ENCODE results near the gene ATXN10. TPM values are rescaled to one million over a fixed set of nuclear protein-coding genes. Genes with fewer than 3 reads are reported as not detected.

Gene ATXN10
- total and polyA plus RNA-seq, 2 of the 13 experiments (the other 11 are each of a cell fraction or from before 2014, with no cell fraction given): 60.1 to 194 TPM

DNA sequence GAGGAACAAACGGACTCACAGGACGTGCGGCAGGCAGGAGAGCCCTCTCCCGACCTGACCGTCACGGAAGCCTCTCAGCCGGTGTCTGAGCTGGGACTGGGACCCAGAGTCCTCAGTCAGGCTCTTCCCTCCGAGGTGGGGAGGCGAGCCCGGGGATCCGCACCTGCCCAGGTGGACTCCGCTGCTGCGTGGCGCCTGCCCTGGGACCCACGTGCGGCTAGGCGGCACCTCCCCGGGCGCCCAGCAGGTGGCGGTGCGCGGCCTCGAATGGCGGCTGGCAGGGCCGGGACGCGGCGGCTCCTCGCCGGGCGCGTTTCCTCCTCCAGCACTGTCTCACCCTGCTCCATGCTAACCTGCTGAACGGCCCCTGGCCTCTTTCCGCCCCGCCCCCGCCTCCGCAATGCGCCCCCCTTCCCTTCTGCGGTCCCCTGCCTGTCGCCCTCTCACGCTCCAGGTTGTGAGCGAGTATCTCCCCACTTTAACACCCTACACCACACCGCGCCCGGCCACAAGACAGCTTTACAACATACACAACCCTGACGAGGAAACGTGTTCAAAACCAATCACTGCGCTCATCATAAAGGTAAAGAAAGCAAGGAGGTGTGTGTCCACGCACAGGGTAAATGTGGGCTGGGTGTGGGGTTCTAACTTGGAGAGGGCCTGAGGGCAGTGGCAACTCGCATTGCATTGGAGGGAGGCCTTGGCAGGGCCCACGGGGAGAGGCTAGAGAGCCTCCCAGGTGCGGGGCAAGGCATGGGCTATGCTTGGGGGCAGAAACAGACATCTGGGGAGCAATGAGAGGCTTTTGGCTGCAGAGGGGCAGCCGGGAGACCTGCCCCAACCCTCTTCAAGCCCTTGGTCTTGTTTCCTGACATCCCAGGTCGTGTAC lies 25.9 kb upstream of the ATXN10 start (continued):
- TF ChIP-seq ZNF235 (CRISPR knock-in tag; IDR thresholded peaks at IDR 0.05; ENCODE audit: borderline replicate concordance) (peak; percentile 25; the same call in 1 of the 2 replicates), ZNF572 (CRISPR knock-in tag; IDR thresholded peaks at IDR 0.05) (0 out of 2 replicates have a peak, but pooled peaks have one; percentile 9), MAX (IDR thresholded peaks at IDR 0.05) (peak; percentile 91), HOXA3 (CRISPR knock-in tag; IDR thresholded peaks at IDR 0.05) (peak; percentile 72), SAP130 (CRISPR knock-in tag; IDR thresholded peaks at IDR 0.05; ENCODE audit: low read depth) (peak; percentile 68), ZEB1 (IDR thresholded peaks at IDR 0.05; ENCODE audit: insufficient replicate concordance, low read depth) (peak; percentile 75), STAG1 (CRISPR knock-in tag; IDR thresholded peaks at IDR 0.05) (peak; percentile 94), CAMTA2 (CRISPR knock-in tag; IDR thresholded peaks at IDR 0.05; ENCODE audit: borderline replicate concordance) (0 out of 2 replicates have a peak, but pooled peaks have one; percentile 39), CTCF (CRISPR knock-in tag; IDR thresholded peaks at IDR 0.05) (peak; percentile 90)
- TF ChIP-seq, protein P1, sequence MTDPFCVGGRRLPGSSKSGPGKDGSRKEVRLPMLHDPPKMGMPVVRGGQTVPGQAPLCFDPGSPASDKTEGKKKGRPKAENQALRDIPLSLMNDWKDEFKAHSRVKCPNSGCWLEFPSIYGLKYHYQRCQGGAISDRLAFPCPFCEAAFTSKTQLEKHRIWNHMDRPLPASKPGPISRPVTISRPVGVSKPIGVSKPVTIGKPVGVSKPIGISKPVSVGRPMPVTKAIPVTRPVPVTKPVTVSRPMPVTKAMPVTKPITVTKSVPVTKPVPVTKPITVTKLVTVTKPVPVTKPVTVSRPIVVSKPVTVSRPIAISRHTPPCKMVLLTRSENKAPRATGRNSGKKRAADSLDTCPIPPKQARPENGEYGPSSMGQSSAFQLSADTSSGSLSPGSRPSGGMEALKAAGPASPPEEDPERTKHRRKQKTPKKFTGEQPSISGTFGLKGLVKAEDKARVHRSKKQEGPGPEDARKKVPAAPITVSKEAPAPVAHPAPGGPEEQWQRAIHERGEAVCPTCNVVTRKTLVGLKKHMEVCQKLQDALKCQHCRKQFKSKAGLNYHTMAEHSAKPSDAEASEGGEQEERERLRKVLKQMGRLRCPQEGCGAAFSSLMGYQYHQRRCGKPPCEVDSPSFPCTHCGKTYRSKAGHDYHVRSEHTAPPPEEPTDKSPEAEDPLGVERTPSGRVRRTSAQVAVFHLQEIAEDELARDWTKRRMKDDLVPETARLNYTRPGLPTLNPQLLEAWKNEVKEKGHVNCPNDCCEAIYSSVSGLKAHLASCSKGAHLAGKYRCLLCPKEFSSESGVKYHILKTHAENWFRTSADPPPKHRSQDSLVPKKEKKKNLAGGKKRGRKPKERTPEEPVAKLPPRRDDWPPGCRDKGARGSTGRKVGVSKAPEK (CRISPR knock-in tag; IDR thresholded peaks at IDR 0.05; ENCODE audit: borderline replicate concordance): peak; percentile 33; the same call in 1 of the 2 replicates
- TF ChIP-seq, protein P2, sequence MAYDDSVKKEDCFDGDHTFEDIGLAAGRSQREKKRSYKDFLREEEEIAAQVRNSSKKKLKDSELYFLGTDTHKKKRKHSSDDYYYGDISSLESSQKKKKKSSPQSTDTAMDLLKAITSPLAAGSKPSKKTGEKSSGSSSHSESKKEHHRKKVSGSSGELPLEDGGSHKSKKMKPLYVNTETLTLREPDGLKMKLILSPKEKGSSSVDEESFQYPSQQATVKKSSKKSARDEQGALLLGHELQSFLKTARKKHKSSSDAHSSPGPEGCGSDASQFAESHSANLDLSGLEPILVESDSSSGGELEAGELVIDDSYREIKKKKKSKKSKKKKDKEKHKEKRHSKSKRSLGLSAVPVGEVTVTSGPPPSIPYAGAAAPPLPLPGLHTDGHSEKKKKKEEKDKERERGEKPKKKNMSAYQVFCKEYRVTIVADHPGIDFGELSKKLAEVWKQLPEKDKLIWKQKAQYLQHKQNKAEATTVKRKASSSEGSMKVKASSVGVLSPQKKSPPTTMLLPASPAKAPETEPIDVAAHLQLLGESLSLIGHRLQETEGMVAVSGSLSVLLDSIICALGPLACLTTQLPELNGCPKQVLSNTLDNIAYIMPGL (CRISPR knock-in tag; IDR thresholded peaks at IDR 0.05; ENCODE audit: borderline replicate concordance in 1 of 2, low read depth in 1 of 2): peak in 1 of 2 experiments; percentile 77; a peak in 3 of 4 replicates
- TF ChIP-seq, protein P3, sequence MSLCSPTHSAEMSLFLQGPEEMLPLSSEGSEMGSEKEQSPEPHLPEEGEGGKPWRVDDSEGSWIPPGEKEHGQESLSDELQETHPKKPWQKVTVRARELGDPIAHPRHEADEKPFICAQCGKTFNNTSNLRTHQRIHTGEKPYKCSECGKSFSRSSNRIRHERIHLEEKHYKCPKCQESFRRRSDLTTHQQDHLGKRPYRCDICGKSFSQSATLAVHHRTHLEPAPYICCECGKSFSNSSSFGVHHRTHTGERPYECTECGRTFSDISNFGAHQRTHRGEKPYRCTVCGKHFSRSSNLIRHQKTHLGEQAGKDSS (CRISPR knock-in tag; IDR thresholded peaks at IDR 0.05; ENCODE audit: borderline replicate concordance, low read depth): peak; percentile 69; the same call in 1 of the 2 replicates
- TF ChIP-seq, protein P4, sequence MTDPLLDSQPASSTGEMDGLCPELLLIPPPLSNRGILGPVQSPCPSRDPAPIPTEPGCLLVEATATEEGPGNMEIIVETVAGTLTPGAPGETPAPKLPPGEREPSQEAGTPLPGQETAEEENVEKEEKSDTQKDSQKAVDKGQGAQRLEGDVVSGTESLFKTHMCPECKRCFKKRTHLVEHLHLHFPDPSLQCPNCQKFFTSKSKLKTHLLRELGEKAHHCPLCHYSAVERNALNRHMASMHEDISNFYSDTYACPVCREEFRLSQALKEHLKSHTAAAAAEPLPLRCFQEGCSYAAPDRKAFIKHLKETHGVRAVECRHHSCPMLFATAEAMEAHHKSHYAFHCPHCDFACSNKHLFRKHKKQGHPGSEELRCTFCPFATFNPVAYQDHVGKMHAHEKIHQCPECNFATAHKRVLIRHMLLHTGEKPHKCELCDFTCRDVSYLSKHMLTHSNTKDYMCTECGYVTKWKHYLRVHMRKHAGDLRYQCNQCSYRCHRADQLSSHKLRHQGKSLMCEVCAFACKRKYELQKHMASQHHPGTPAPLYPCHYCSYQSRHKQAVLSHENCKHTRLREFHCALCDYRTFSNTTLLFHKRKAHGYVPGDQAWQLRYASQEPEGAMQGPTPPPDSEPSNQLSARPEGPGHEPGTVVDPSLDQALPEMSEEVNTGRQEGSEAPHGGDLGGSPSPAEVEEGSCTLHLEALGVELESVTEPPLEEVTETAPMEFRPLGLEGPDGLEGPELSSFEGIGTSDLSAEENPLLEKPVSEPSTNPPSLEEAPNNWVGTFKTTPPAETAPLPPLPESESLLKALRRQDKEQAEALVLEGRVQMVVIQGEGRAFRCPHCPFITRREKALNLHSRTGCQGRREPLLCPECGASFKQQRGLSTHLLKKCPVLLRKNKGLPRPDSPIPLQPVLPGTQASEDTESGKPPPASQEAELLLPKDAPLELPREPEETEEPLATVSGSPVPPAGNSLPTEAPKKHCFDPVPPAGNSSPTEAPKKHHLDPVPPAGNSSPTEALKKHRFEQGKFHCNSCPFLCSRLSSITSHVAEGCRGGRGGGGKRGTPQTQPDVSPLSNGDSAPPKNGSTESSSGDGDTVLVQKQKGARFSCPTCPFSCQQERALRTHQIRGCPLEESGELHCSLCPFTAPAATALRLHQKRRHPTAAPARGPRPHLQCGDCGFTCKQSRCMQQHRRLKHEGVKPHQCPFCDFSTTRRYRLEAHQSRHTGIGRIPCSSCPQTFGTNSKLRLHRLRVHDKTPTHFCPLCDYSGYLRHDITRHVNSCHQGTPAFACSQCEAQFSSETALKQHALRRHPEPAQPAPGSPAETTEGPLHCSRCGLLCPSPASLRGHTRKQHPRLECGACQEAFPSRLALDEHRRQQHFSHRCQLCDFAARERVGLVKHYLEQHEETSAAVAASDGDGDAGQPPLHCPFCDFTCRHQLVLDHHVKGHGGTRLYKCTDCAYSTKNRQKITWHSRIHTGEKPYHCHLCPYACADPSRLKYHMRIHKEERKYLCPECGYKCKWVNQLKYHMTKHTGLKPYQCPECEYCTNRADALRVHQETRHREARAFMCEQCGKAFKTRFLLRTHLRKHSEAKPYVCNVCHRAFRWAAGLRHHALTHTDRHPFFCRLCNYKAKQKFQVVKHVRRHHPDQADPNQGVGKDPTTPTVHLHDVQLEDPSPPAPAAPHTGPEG (CRISPR knock-in tag; IDR thresholded peaks at IDR 0.05): 0 out of 2 replicates have a peak, but pooled peaks have one; percentile 35

Measured in HepG2 (cell line).